Pancreas (tissue), 10 donors: ENCODE data around the gene SPATA24. TPM values are rescaled to one million over a fixed set of nuclear protein-coding genes. Genes with fewer than 3 reads are reported as not detected.
"Not testable (repeated sequence)": the region's sequence is repeated elsewhere in the genome, so short reads cannot be mapped to it uniquely, and the experiment has no call there.

ENCODE experiments used
- ATAC-seq, 4 donors: fragments of 200-7000 bp; cut with Tn5 transposase; one replicate each; pipeline versions ENCODE4 v1.8.0 to v1.9.1; 2020; ENCODE audit warnings: mild to moderate bottlenecking in 4 of 4, moderate library complexity in 4 of 4
- DNase-seq, 6 donors: peaks; one replicate each; pipeline ENCODE4 v3.0.0-alpha.2; 2020
- FAIRE-seq: peaks from 2 replicates; lab custom pipeline; 2012; peaks lifted over from hg19 to GRCh38; lab: Jason Lieb, UNC
- H3K27ac ChIP-seq, 4 donors: fragments of 200-600 bp; sonication (generic); 1 replicate in 3 of 4; 2 replicates in 1 of 4; pipeline versions ENCODE4 v1.5.0 to v1.8.0; 2020
- H3K27me3 ChIP-seq, 4 donors: fragments of 200-600 bp; one replicate each; pipeline ENCODE4 v1.8.0; 2021
- H3K36me3 ChIP-seq, 3 donors: fragments of 200-600 bp; sonication (generic) in 1 of 3; one replicate each; pipeline versions ENCODE4 v1.5.0 to v1.8.0; 2020 to 2021
- H3K4me1 ChIP-seq, 3 donors: fragments of 200-600 bp; one replicate each; pipeline ENCODE4 v1.8.0; 2021
- H3K4me3 ChIP-seq, 4 donors: fragments of 200-600 bp; sonication (generic) in 2 of 4; one replicate each; pipeline versions ENCODE4 v1.5.0 to v1.8.0; 2020 to 2021
- H3K9me3 ChIP-seq, 4 donors: fragments of 200-600 bp; one replicate each; pipeline ENCODE4 v1.8.0; 2021
- WGBS, 2 donors: extraction: QIAGEN DNeasy Blood & Tissue Kit; methylation state at CpG; one replicate each; pipeline ENCODE4 v1.1.7; 2013; 5-methylcytosine and 5-hydroxymethylcytosine counted together
- intact Hi-C, 3 donors: fragments of 100-400 bp; cut with DNase I; formaldehyde crosslinking; loops; one replicate each; pipeline versions ENCODE4 v1.11.1 to v1.14.2; 2022
- polyA plus RNA-seq, 2 donors: library from polyadenylated mRNA; stranded (reverse); fragments of 200-250 nt; gene quantifications; one replicate each; pipeline ENCODE4 v1.2.3, GENCODE V29; 2013
- total RNA-seq, 6 donors: library from RNA; stranded (reverse); fragmentation: NEBNext Ultra II Directional in 4 of 6; extraction: Animal tissue kit (Norgen Biotek cat#: 25700) in 4 of 6; gene quantifications; one replicate each; pipeline versions ENCODE4 v1.2.1 to v1.2.4, GENCODE V29; 2021 to 2023
- TF ChIP-seq, protein P1 (sequence below), 4 donors: fragments of 200-600 bp; sonication (generic) in 3 of 4; IDR thresholded peaks; one replicate each; pipeline versions ENCODE4 v1.5.0 to v1.8.0; 2021; ENCODE audit warnings: antibody characterized with exemption in 4 of 4
- donor health status: healthy with polysubstance abuse.
- donor health status: DM: no; HTN: no; CAD: no; lungs with moderate emphysema.
- donor health status: DM: no; HTN: no; CAD: no.
- donor health status: control.
- donor health status: control.
- donor health status: Bipolar disorder and iron deficiency.
- donor health status: DM: yes; HTN: yes; CAD: no.
- donor health status: DM: no; HTN: no; CAD: no.
- donor health status: DM: no; HTN: no; CAD: no.
- donor health status: DM: yes; HTN: yes; CAD: no.

Gene SPATA24
- total and polyA plus RNA-seq, 8 donors = 1.8 to 9.8 (median 3.3) TPM

DNA sequence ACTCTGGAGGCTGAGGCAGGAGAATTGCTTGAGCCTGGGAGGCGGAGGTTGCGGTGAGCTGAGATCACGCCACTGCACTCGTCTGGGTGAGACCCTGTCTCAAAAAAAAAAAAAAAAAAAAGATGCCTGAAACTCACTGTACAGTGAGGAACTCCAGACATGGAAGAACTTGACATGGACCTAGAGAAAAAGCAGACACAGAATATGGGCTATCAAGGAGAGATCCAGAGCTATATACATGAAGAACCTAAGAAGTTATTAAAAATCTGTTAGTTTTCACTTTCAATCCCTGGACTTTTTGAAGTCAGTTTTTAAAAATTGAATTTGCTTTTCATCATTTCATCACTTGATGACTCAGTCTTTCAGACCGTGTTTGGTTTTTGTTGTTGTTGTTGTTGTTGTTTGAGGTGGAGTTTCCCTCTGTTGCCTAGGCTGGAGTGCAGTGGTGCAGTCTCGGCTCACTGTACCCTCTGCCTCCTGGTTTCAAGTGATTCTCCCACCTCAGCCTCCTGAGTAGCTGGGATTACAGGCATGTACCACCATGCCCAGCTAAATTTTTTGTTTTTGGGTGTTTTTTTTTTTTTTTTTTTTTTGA lies 42.0 kb downstream of the SPATA24 start:
- DNase-seq = no peak

DNA sequence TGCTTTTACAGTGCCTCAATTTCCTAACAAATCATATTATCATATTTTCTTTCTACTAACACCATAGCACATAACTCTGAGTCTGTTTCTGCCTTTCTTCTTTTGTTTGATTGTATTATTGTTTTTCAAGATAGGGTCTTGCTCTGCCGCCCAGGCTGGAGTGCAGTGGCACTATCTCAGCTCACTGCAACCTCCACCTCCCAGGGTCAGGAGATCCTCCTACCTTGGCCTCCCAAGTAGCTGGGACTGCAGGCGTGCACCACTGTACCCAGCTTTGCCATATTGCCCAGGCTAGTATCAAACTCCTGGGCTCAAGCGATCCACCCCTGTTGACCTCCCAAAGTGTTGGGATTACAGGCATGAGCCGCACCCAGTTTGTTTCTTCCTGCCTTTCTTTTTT lies 43.5 kb downstream of the SPATA24 start:
- Histone ChIP-seq H3K4me3 (no peak overlapping the region), H3K36me3 (peaks cover 0 to 19% (median 12%) of the 10 kb centered on the region in 3 donors), H3K27me3 (no peaks in the 10 kb centered on the region), H3K27ac (no peak overlapping the region), H3K9me3 (no peaks in the 10 kb centered on the region), H3K4me1 (no peaks in the 10 kb centered on the region)
- FAIRE-seq = no peak
- WGBS, 2 donors = 95 to 99% methylated on average over 4 of the region's 4 CpGs
- intact Hi-C loops = no loop called here
- TF ChIP-seq, protein P1, sequence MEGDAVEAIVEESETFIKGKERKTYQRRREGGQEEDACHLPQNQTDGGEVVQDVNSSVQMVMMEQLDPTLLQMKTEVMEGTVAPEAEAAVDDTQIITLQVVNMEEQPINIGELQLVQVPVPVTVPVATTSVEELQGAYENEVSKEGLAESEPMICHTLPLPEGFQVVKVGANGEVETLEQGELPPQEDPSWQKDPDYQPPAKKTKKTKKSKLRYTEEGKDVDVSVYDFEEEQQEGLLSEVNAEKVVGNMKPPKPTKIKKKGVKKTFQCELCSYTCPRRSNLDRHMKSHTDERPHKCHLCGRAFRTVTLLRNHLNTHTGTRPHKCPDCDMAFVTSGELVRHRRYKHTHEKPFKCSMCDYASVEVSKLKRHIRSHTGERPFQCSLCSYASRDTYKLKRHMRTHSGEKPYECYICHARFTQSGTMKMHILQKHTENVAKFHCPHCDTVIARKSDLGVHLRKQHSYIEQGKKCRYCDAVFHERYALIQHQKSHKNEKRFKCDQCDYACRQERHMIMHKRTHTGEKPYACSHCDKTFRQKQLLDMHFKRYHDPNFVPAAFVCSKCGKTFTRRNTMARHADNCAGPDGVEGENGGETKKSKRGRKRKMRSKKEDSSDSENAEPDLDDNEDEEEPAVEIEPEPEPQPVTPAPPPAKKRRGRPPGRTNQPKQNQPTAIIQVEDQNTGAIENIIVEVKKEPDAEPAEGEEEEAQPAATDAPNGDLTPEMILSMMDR (IDR thresholded peaks at IDR 0.05) = no peak
- DNase-seq = no peak
- ATAC-seq = no peak

More for the DNA sequence above, 42.0 kb downstream of the SPATA24 start:
- Histone ChIP-seq H3K4me3 (no peak overlapping the region), H3K9me3 (no peaks in the 10 kb centered on the region), H3K27me3 (no peaks in the 10 kb centered on the region), H3K4me1 (no peaks in the 10 kb centered on the region), H3K36me3 (peaks cover 0 to 28% (median 12%) of the 10 kb centered on the region in 3 donors), H3K27ac (no peak overlapping the region)
- TF ChIP-seq, protein P1 (IDR thresholded peaks at IDR 0.05) = no peak
- ATAC-seq (no peak), FAIRE-seq (no peak)
- intact Hi-C loops = no loop called here
- 82 to 84% methylated on average over 6 of the region's 6 CpGs for WGBS, 2 donors

DNA sequence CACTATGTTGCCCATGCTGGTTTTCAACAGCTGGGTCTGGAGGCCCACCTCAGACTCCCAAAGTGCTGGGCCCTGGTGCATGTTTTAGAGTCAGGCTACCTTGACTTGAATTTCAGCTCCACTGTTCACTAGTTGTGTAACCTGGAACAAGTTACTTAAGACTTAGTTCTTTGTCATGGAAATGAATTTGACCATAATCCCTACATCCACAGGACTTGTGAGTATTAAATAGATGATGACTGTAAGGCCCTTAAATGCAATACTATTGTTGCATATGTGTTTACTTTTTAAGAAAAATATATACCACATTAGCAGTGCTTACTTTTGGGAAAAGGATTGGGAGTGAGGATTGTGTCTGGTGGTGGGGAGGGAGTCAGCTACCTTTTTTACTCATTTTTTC lies 45.8 kb downstream of the SPATA24 start:
- ATAC-seq (no peak), DNase-seq (no peak), FAIRE-seq (no peak)
- no peaks in the 10 kb centered on the region for H3K9me3 ChIP-seq
- TF ChIP-seq, protein P1 (IDR thresholded peaks at IDR 0.05) = no peak
- H3K4me1 ChIP-seq = no peaks in the 10 kb centered on the region
- no peak overlapping the region for H3K27ac ChIP-seq
- intact Hi-C loops = no loop called here
- no peak overlapping the region for H3K4me3 ChIP-seq
- no peaks in the 10 kb centered on the region for H3K27me3 ChIP-seq
- no peaks in the 10 kb centered on the region for H3K36me3 ChIP-seq

DNA sequence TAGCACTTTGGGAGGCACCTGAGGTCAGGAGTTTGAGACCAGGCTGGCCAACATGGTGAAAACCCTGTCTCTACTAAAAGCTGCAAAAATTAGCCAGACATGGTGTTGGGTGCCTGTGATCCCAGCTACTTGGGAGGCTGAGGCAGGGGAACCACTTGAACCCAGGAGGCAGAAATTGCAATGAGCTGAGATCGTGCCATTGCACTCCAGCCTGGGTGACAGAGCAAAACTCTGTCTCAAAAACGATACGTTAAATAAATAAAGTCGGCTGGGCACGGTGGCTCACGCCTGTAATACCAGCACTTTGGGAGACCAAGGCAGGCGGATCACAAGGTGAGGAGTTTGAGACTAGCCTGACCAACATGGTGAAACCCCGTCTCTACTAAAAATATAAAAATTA lies 48.0 kb downstream of the SPATA24 start:
- H3K27me3 ChIP-seq, H3K9me3 ChIP-seq, H3K4me3 ChIP-seq, H3K36me3 ChIP-seq, intact Hi-C loops, DNase-seq, FAIRE-seq, H3K4me1 ChIP-seq, ATAC-seq, H3K27ac ChIP-seq: not testable (repeated sequence)
- whole genome bisulfite sequencing, 2 donors = 93 to 95% methylated on average over 8 of the region's 8 CpGs

DNA sequence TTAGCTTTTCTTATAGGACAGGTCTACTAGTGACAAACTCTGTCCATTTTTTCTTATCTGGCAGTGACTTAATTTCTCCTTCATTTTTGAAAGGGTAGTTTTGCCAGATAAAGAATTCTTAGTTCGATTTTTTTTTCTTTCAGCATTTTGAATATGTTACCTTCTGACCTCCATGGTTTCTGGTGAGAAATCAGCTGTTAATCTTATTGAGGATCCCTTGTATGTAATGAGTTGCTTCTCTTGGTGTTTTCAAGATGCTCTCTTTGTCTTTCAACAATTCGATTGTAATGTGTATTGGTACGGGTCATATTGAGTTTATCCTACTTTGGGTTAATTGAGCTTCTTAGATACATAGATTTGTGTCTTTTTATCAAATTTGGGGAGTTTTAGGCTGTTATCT lies 49.7 kb downstream of the SPATA24 start:
- DNase-seq (no peak), FAIRE-seq (no peak), ATAC-seq (no peak)
- Histone ChIP-seq H3K27me3 (no peaks in the 10 kb centered on the region), H3K27ac (no peak overlapping the region), H3K9me3 (no peaks in the 10 kb centered on the region), H3K4me1 (no peaks in the 10 kb centered on the region), H3K4me3 (no peak overlapping the region), H3K36me3 (no peaks in the 10 kb centered on the region)
- intact Hi-C loops = no loop called here
- 93 to 97% methylated on average over 3 of the region's 3 CpGs for WGBS, 2 donors
- TF ChIP-seq, protein P1 (IDR thresholded peaks at IDR 0.05) = no peak

DNA sequence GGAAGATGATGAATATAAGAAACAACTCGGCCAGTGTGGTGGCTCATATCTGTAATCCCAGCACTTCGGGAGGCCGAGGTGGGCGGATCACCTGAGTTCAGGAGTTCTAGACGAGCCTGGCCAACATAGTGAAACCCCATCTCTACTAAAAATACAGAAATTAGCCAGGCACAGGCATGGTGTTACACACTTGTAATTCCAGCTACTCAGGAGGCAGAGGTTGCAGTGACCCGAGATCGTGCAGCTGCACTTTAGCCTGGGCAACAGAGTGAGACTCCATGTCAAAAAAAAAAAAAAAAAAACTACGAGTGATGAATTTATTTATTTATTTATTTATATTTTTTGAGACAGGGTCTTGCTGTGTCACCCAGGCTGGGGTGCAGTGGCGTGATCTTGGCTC lies 56.0 kb downstream of the SPATA24 start:
- 91 to 92% methylated on average over 9 of the region's 9 CpGs for WGBS, 2 donors
- FAIRE-seq, H3K27me3 ChIP-seq, H3K36me3 ChIP-seq, ATAC-seq, H3K4me3 ChIP-seq, H3K9me3 ChIP-seq, H3K27ac ChIP-seq, DNase-seq, intact Hi-C loops: not testable (repeated sequence)
- H3K4me1 ChIP-seq = peaks cover 0 to 18% (median 14%) of the 10 kb centered on the region in 3 donors
